Right renal cortex interstitium (tissue), 3 donors: Measurements from ENCODE around the gene DAZAP2. TPM values are rescaled to one million over a fixed set of nuclear protein-coding genes. Genes with fewer than 3 reads are reported as not detected.
A peak's percentile ranks its signal among the peaks of the same experiment; 100 is the strongest.

ENCODE experiments used
- DNase-seq, 3 donors: peaks; one replicate each; pipeline ENCODE4 v3.0.0-alpha.2; 2013; ENCODE audit warnings: low read depth in 3 of 3, low spot score in 2 of 3
- polyA plus RNA-seq, 3 donors: library from polyadenylated mRNA; unstranded; fragments of 120-200 nt; gene quantifications; one replicate each; pipeline ENCODE4 v1.2.1, GENCODE V29; 2013; ENCODE audit not compliant: insufficient read length in 3 of 3

DAZAP2 gene
- 100 to 1,000 TPM; 316 to 335 (median 325) TPM for polyA plus RNA-seq

DNA sequence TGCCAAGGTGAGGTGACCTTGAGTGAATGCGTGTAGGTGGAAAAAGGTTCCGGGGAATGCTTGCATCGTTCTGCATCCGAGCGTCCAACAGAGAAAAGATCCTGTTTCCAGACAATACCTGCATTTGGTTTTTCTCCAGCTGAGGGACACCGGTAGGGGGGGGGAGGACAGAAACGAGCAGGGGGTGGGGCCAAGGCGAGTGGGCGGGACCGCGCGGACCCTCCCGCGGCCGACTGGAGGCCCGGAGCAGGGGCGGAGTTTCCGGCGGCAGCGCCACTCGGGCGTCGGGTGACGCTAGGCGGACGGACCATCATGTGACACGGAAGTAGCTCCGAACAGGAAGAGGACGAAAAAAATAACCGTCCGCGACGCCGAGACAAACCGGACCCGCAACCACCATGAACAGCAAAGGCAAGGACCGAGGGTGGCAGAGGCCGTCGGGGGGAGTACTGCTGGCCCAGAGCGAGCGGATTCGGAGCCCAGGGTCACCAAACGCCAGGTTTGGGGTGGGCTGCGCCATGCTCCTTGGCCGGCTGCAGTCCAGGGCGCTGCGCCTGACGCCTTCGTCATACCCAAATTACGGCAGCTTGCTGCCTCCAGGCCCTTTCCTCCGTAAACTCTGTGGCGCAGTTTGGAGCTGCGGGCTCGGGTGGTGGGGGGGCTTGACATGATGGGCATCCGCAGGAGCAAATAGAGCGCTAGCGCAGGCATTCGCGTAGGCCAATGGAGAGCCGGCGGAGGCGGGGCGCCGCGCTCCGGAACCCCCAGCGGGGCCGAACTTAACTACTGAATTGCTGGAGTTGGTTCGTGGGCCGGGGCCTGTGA is at the start of gene DAZAP2:
Gene DAZAP2 (plus strand): TSS at position 317 of the 825 bp plus-strand sequence. CDS start 82 bp downstream, at position 399.
- DNase-seq: peak in 2 of 3 donors; percentile 78 to 92

GRCh38 chr12:51189790-51190355 is 48.8 kb upstream of the DAZAP2 start:
- DNase-seq: no peak

DNA sequence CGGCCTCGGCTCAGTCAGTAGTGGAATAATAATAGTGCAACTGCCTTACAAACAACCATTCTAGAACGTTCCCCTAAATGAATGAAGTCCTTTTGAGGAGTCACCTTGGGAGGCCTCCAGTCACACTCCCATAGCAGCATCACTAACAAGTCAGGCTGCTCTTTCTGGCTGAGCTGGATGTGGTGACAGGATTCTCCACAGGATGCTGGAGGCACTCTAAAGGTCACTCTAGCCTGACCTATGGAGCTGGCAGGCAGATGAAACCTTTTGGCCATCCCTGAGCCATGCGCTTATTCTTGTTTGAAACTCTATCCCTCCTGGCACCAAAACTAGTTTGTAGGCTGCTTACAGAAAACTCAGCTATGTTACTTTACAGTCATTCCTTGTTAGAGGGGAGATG is 47.8 kb upstream of the DAZAP2 start:
- no peak for DNase-seq

- no peak for DNase-seq
Observed at GRCh38 chr12:51191516-51192283, 46.9 kb upstream of the DAZAP2 start.

GRCh38 chr12:51192284-51192671 is 46.3 kb upstream of the DAZAP2 start:
- no peak for DNase-seq

DNA sequence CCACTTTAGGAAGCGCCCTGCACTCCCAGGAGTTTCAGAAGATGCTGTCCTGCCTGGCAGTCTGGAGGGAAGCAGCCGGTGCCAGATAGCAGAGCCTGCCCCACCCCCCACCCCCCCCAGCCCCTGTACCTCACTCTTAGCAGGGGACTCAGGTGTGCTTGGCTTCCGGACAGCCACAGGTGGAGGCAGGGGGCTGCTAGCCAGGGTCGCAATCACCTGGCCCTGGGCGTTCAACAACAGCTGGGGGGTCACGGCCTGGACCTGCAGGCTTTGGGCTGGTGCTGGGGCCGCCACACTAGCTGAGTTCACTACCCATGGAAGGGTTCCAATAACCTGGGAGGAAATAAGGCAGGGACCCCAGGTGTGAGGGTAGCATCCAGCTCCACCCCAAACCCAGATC is 42.8 kb upstream of the DAZAP2 start:
- no peak for DNase-seq

DNA sequence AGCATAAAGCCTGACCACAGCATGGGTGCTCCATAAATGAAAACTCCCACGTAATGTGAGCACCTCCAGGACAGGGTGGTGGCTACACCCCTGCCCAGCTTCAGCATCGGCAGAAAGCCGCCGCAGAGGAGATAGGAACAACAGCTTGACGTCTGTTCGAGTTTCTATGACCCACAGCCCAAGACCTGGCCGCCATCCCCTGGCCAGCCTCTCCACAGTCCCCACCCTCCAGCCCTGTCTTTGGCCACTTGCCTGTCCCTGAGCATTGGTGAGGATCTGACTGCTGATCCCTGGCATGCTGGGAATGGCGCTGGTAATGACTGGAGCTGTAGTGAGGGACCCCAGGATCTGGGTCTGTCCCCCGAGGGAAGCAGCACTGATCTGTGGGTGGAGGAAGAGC is 42.1 kb upstream of the DAZAP2 start:
- no peak for DNase-seq

- DNase-seq: no peak
Observed at GRCh38 chr12:51197736-51198567, 40.7 kb upstream of the DAZAP2 start.

DNA sequence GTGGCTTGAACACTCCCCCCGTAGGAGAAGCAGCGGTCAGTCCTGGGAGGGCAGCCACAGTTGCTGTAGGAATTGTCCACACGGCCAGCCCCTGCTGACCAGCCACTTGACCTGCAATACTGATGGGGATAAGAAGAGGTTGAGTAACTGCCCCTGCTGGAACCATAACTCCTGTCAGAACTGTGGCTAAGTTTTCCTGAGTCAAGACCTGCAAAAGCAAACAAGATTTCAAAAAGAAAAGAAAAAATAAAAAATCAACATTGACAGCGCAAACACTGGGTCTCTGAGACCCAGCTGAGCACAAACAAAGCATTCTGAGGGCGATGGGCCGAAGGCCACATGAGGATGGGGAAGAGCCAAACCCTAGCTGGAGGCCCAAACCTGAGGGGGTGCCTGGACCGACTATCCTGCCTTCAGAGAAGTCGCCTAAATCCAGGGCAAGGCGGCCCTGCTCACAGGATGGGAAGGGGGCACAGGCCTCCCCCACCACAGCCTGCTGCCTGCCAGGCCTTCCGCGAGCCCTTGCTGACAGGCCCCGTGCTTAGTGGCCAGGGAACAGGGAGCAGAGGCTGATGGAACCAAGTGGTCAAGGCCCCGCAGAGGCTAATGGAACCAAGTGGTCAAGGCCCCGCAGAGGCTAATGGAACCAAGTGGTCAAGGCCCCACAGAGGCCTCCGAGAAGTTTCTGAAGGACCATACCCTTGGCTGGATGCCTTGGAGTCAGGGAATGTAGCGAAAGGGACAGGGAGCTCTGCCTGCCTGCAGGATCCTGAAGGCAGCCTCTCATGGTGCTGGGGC is 39.9 kb upstream of the DAZAP2 start:
- DNase-seq: no peak

- DNase-seq: no peak
Observed at GRCh38 chr12:51199366-51199945, 39.2 kb upstream of the DAZAP2 start.

- no peak for DNase-seq
Observed at GRCh38 chr12:51200156-51200555, 38.5 kb upstream of the DAZAP2 start.

GRCh38 chr12:51200806-51201205 is 37.8 kb upstream of the DAZAP2 start:
- no peak for DNase-seq

DNA sequence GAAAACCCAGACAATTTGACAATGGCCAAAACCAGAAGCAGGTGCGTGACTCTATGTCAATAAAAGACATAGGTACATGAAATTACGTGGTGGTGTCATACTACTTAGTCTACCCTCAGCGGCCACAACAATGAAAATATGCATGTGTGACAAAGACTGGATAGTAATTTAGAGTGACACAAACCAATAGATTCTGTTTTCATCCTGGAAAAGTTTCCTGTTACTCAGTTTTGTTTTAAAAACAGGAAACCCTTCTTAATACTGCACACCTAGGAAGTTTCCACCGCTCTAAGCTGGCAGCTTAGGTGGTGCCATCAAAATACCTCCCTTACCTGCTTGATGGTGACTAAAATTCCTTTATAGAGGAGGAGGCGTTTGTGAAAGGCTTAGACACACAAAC is 35.9 kb upstream of the DAZAP2 start:
- DNase-seq: no peak

- no peak for DNase-seq
Observed at GRCh38 chr12:51205350-51205749, 33.3 kb upstream of the DAZAP2 start.

DNA sequence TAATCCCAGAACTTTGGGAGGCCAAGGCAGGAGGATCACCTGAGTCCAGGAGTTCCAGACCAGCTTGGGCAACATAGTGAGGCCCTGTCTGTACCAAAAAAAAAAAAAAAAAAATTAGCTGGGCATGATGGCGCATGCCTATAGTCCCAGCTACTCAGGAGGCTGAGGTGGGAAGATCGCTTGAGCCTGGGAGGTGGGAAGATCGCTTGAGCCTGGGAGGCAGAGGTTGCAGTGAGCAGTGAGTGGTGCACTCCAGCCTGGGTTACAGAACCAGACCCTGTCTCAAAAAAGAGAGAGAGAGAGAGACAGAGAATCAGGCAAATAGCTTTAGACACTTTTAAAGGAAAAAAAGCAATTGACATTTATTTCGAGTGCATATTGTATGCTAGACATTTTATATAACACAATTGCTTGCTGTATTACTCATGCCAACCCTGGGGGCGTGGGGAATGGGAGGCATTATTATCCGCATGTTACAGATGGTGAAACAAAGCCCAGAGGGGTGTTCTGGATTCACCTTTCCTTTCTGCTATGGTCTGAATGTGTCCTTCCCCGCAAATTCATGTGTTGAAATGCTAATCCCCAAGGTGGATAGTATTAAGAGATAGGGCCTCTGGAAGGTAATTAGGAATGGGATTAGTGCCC is 30.5 kb upstream of the DAZAP2 start:
- DNase-seq: no peak

DNA sequence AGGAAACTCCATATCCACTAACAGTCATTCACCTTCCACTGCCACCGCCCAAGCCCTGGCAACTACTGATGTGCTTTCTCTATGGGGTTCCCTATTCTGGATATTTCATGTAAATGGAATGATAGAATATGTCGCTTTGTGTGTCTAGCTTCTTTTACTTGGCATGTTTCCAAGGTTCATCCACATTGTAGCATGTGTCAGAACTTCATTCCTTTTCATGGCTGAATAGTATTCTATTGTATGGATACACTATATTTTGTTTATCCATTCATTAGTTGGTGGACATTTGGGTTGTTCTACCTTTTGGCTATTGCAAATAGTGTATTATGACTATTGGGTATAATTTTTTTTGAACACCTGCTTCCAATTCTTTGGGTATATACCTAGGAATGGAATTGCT is 29.4 kb upstream of the DAZAP2 start:
- DNase-seq: no peak

DNA sequence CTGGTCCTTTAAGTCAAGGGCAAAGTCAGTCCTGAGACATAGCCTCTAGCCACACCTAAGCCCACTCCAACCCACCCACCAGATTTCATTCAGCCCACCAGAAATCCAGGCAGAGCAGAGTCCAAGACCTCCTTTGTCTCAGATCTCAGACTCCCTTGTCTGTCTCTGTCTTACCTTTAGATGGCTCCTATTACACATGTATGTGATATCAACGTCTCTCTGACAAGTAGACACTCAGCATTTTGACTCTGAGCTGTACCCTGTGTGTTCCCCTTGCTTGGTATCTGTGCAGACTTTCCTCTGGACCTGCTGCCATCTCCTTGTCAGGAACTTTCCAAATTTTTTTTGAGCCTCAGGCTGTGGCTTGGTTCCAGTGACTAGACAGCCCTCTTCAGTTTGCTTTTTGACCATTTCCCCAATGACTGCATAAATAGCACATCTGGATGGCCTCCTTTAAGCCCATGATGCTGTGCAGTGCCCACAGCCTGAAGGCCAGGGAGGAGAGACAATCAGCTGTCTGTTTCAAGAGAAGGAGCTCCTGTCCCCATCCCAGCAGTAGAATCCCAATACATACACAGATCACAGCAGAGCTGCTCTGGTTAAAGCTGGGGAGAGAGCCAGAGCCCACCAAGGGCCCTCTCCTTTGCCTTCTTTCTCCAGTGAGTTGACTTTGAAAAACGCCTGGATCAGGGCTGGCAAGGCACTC is 27.8 kb upstream of the DAZAP2 start:
- no peak for DNase-seq

- DNase-seq: no peak
Observed at GRCh38 chr12:51214895-51215294, 23.7 kb upstream of the DAZAP2 start.
